Tibial nerve (tissue), 4 donors: ENCODE results near the gene PAPOLA.

ENCODE experiments used
- EP300 ChIP-seq, 2 donors: sonication (generic); formaldehyde crosslinking; IDR thresholded peaks; one replicate each; pipeline ENCODE4 v1.6.1; 2017; ENCODE audit warnings: antibody characterized with exemption in 2 of 2, mild to moderate bottlenecking in 1 of 2
- POLR2A ChIP-seq, 2 donors: fragments of 450-650 bp; IDR thresholded peaks; one replicate each; pipeline ENCODE4 v1.6.1; 2017; ENCODE audit warnings: antibody characterized with exemption in 2 of 2, mild to moderate bottlenecking in 2 of 2, moderate library complexity in 2 of 2
- TF ChIP-seq, protein P1 (sequence below), 5 experiments: fragments of 200-600 bp in 3 of 5; fragments of 450-650 bp in 2 of 5; sonication (generic) in 3 of 5; IDR thresholded peaks; one replicate each; pipeline ENCODE4 v1.5.1; 2016 to 2019; ENCODE audit warnings: antibody characterized with exemption in 5 of 5, mild to moderate bottlenecking in 3 of 5, moderate library complexity in 2 of 5

DNA sequence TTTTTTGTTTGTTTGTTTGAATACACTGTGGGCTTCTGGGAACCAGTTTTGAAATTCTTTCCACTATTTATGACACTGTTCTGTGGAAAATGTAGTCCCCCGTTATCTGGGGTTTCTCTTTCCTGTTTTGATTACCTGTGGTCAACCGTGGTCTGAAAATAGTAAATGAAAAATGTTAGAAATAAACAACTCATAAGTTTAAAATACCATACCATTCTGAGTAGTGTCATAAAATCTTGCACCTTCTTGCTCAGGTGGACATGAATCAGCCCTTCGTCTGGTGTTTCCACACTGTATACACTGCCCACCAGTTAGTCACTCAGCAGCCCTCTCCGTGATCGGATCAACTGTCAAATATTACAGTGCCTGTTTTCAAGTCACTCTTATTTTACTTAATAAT is 5.1 kb upstream of the PAPOLA start:
- TF ChIP-seq, protein P1, sequence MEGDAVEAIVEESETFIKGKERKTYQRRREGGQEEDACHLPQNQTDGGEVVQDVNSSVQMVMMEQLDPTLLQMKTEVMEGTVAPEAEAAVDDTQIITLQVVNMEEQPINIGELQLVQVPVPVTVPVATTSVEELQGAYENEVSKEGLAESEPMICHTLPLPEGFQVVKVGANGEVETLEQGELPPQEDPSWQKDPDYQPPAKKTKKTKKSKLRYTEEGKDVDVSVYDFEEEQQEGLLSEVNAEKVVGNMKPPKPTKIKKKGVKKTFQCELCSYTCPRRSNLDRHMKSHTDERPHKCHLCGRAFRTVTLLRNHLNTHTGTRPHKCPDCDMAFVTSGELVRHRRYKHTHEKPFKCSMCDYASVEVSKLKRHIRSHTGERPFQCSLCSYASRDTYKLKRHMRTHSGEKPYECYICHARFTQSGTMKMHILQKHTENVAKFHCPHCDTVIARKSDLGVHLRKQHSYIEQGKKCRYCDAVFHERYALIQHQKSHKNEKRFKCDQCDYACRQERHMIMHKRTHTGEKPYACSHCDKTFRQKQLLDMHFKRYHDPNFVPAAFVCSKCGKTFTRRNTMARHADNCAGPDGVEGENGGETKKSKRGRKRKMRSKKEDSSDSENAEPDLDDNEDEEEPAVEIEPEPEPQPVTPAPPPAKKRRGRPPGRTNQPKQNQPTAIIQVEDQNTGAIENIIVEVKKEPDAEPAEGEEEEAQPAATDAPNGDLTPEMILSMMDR (IDR thresholded peaks at IDR 0.05) = no peak
- TF ChIP-seq POLR2A (IDR thresholded peaks at IDR 0.05) (no peak), EP300 (IDR thresholded peaks at IDR 0.05) (no peak)
